RWPE2 (cell line): ENCODE data around the gene GRID2.
"Not testable (repeated sequence)": the region's sequence is repeated elsewhere in the genome, so short reads cannot be mapped to it uniquely, and the experiment has no call there.

Source experiments
- ATAC-seq: fragments of 200-7000 bp; cut with Tn5 transposase; 3 replicates; pipeline ENCODE4 v1.9.1; 2021; ENCODE audit warnings: low read depth
- DNase-seq: peaks from one replicate; pipeline ENCODE4 v3.0.0-alpha.2; 2020; ENCODE audit warnings: low spot score
- H3K27ac ChIP-seq: fragments of 450-650 bp; 2 replicates; pipeline ENCODE4 v1.5.1; 2017; ENCODE audit warnings: mild to moderate bottlenecking; ENCODE audit not compliant: poor library complexity, severe bottlenecking
- H3K27me3 ChIP-seq: fragments of 250-450 bp; sonication (Bioruptor Pico); 2 replicates; pipeline ENCODE4 v1.5.1; 2021; ENCODE audit warnings: mild to moderate bottlenecking, moderate library complexity; ENCODE audit not compliant: insufficient read depth, poor library complexity, severe bottlenecking
- H3K36me3 ChIP-seq: fragments of 250-450 bp; sonication (Bioruptor Pico); 2 replicates; pipeline ENCODE4 v1.5.1; 2020; ENCODE audit warnings: low read depth, mild to moderate bottlenecking, moderate library complexity
- H3K4me1 ChIP-seq: fragments of 250-450 bp; sonication (Bioruptor Pico); 2 replicates; pipeline ENCODE4 v1.5.1; 2021; ENCODE audit warnings: mild to moderate bottlenecking, moderate library complexity; ENCODE audit not compliant: insufficient read depth, poor library complexity, severe bottlenecking
- H3K4me3 ChIP-seq: fragments of 250-450 bp; sonication (Bioruptor Pico); 2 replicates; pipeline ENCODE4 v1.5.1; 2021; ENCODE audit warnings: mild to moderate bottlenecking, moderate library complexity; ENCODE audit not compliant: severe bottlenecking
- H3K9me3 ChIP-seq: fragments of 250-450 bp; sonication (Bioruptor Pico); 2 replicates; pipeline ENCODE4 v1.5.1; 2021; ENCODE audit warnings: mild to moderate bottlenecking, moderate library complexity; ENCODE audit not compliant: severe bottlenecking
- CTCF ChIP-seq: fragments of 450-650 bp; IDR thresholded peaks from one replicate; pipeline ENCODE4 v1.5.1; 2017; ENCODE audit warnings: mild to moderate bottlenecking, moderate library complexity; ENCODE audit not compliant: poor library complexity, severe bottlenecking

The GRID2 gene

GRCh38 chr4:92270908-92271307 lies 32.9 kb upstream of the GRID2 start:
- Histone ChIP-seq H3K4me1 (no peaks in the 10 kb centered on the region), H3K36me3 (no peaks in the 10 kb centered on the region), H3K27ac (no peak overlapping the region), H3K4me3 (no peak overlapping the region), H3K27me3 (no peaks in the 10 kb centered on the region), H3K9me3 (no peaks in the 10 kb centered on the region)
- ATAC-seq (no peak), DNase-seq (no peak)
- TF ChIP-seq CTCF: no peak

GRCh38 chr4:92271551-92271950 lies 32.2 kb upstream of the GRID2 start:
- H3K4me3 ChIP-seq, H3K27ac ChIP-seq, H3K4me1 ChIP-seq: not testable (repeated sequence)

GRCh38 chr4:92277057-92277881 lies 26.5 kb upstream of the GRID2 start:
- ATAC-seq, H3K4me1 ChIP-seq, DNase-seq, H3K27ac ChIP-seq, H3K4me3 ChIP-seq, H3K9me3 ChIP-seq, H3K36me3 ChIP-seq, H3K27me3 ChIP-seq: not testable (repeated sequence)

More at GRCh38 chr4:92271551-92271950, 32.2 kb upstream of the GRID2 start:
- not testable (repeated sequence) for H3K36me3 ChIP-seq, ATAC-seq, DNase-seq, H3K9me3 ChIP-seq, H3K27me3 ChIP-seq

- H3K27me3 ChIP-seq: no peaks in the 10 kb centered on the region
- TF ChIP-seq CTCF: no peak
- DNase-seq: no peak
- no peaks in the 10 kb centered on the region for H3K4me1 ChIP-seq
- H3K4me3 ChIP-seq: no peak overlapping the region
- no peak for ATAC-seq
- H3K9me3 ChIP-seq: no peaks in the 10 kb centered on the region
- H3K36me3 ChIP-seq: no peaks in the 10 kb centered on the region
- H3K27ac ChIP-seq: no peak overlapping the region
Observed at GRCh38 chr4:92279296-92279695, 24.5 kb upstream of the GRID2 start.

GRCh38 chr4:92299152-92299551 lies 4.6 kb upstream of the GRID2 start:
- ATAC-seq (no peak), DNase-seq (no peak)
- Histone ChIP-seq H3K27ac (no peak overlapping the region), H3K9me3 (no peaks in the 10 kb centered on the region), H3K36me3 (no peaks in the 10 kb centered on the region), H3K4me1 (no peaks in the 10 kb centered on the region), H3K27me3 (peaks cover 53% of the 10 kb centered on the region), H3K4me3 (no peak overlapping the region)
- peak; percentile 65 for TF ChIP-seq CTCF

GRCh38 chr4:92304121-92304520 lies 355 bp downstream of the GRID2 start:
- Histone ChIP-seq H3K36me3 (no peaks in the 10 kb centered on the region), H3K27ac (no peak overlapping the region), H3K4me1 (no peaks in the 10 kb centered on the region), H3K27me3 (peaks cover 88% of the 10 kb centered on the region), H3K9me3 (no peaks in the 10 kb centered on the region), H3K4me3 (peak overlapping the region; percentile 4)
- no peak for ATAC-seq
- no peak for TF ChIP-seq CTCF
- no peak for DNase-seq
